ENCODE measurements around the gene RPL28. TPM values are rescaled to one million over a fixed set of nuclear protein-coding genes. Genes with fewer than 3 reads are reported as not detected.
A peak's percentile ranks its signal among the peaks of the same experiment; 100 is the strongest.

RPL28 gene
- total and polyA plus RNA-seq, 2 of the 13 experiments (the other 11 are each of a cell fraction or from before 2014, with no cell fraction given): 105 to 420 TPM

DNA sequence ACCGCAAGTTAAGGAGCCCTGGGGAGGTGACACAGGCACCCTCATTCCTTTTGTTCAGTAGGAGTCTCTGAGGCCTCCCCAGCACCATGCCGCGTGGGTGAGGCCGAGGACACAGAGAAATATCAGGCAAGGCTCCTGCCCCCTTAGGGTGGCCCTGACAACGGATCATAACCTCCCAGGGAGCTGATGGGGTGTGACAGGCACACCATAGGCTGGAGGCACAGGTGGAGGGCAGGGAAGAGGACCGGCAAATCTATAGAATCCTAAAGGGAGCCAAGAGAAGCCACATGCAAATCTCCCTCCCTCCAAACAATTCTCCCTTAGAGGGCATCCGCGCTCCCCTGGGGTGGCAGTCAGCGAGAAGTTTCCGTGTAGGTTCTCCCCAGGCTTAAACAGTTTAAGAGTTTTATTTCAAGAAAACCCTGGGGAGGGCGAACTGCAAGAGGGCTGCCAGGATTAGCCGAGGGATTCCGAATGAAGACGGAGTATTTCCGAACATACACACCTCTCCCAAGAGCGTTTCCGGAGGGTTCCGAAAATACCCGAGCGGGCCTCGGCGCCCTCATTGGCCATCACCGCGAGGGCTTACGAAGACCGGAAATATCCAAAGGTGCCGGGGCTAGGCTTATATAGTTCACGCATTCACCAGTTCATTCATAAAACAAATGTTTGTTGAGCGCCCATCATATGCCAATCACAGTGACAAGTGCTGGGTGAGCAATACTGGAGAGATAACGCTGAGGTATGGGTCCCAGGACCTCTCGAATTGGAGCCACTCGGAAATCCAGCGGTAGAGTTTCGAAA lies 610 bp upstream of the RPL28 start (continued):
- TF ChIP-seq, protein P1, sequence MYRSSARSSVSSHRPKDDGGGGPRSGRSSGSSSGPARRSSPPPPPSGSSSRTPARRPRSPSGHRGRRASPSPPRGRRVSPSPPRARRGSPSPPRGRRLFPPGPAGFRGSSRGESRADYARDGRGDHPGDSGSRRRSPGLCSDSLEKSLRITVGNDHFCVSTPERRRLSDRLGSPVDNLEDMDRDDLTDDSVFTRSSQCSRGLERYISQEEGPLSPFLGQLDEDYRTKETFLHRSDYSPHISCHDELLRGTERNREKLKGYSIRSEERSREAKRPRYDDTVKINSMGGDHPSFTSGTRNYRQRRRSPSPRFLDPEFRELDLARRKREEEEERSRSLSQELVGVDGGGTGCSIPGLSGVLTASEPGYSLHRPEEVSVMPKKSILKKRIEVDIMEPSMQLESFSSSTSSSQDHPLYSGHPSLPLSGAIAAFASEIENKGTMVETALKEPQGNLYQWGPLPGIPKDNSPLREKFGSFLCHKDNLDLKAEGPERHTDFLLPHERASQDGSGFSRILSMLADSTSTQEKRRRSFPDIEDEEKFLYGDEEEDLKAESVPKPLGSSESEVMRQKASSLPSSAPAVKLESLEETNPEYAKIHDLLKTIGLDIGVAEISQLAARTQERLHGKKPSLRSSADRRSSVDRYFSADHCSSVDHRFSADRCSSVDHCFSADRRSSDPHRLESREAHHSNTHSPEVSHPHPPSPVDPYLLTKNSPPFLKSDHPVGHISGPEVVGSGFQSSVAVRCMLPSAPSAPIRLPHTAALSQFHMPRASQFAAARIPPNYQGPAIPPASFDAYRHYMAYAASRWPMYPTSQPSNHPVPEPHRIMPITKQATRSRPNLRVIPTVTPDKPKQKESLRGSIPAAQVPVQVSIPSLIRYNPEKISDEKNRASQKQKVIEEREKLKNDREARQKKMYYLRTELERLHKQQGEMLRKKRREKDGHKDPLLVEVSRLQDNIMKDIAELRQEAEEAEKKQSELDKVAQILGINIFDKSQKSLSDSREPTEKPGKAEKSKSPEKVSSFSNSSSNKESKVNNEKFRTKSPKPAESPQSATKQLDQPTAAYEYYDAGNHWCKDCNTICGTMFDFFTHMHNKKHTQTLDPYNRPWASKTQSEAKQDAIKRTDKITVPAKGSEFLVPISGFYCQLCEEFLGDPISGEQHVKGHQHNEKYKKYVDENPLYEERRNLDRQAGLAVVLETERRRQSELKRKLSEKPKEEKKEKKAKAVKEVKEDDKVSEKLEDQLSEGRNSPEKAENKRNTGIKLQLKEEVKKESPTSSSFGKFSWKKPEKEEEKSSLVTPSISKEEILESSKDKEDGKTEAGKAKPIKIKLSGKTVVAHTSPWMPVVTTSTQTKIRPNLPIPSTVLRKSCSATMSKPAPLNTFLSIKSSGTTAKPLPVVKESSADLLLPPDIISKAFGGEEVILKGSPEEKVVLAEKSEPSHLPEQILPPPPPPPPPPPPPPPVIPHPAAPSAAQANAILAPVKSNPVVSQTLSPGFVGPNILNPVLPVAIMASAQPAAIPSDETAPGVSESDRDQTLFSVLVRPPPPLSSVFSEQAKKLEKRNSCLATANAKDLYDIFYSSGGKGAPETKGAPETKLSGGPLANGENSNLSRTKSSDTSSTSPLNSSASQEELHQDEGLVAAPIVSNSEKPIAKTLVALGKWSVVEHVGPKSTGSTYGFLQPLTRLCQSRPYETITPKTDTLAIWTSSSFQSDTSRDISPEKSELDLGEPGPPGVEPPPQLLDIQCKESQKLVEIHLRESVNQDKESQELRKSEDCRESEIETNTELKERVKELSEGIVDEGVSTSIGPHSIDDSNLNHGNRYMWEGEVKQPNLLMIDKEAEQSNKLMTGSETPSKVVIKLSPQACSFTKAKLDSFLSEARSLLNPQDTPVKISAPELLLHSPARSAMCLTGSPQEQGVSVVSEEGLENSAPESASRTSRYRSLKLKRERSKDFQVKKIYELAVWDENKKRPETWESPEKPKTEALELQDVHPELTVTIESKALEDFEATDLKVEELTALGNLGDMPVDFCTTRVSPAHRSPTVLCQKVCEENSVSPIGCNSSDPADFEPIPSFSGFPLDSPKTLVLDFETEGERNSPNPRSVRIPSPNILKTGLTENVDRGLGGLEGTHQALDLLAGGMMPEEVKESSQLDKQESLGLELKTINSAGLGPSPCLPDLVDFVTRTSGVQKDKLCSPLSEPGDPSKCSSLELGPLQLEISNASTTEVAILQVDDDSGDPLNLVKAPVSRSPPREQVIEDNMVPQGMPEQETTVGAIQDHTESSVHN (CRISPR knock-in tag; IDR thresholded peaks at IDR 0.05): no peak
- no peak for TF ChIP-seq ZNF253 (CRISPR knock-in tag; IDR thresholded peaks at IDR 0.05; ENCODE audit: borderline replicate concordance)
- TF ChIP-seq, protein P2, sequence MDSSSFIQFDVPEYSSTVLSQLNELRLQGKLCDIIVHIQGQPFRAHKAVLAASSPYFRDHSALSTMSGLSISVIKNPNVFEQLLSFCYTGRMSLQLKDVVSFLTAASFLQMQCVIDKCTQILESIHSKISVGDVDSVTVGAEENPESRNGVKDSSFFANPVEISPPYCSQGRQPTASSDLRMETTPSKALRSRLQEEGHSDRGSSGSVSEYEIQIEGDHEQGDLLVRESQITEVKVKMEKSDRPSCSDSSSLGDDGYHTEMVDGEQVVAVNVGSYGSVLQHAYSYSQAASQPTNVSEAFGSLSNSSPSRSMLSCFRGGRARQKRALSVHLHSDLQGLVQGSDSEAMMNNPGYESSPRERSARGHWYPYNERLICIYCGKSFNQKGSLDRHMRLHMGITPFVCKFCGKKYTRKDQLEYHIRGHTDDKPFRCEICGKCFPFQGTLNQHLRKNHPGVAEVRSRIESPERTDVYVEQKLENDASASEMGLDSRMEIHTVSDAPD (CRISPR knock-in tag; IDR thresholded peaks at IDR 0.05): no peak
- no peak for TF ChIP-seq ZNF337 (CRISPR knock-in tag; IDR thresholded peaks at IDR 0.05; ENCODE audit: borderline replicate concordance, low read depth)
- no peak for TF ChIP-seq ZNF720 (CRISPR knock-in tag; IDR thresholded peaks at IDR 0.05)
- no peak for TF ChIP-seq ZNF788 (CRISPR knock-in tag; IDR thresholded peaks at IDR 0.05; ENCODE audit: borderline replicate concordance)
- TF ChIP-seq ONECUT2 (CRISPR knock-in tag; IDR thresholded peaks at IDR 0.05): no peak
- no peak for TF ChIP-seq NR1H2 (CRISPR knock-in tag; IDR thresholded peaks at IDR 0.05; ENCODE audit: borderline replicate concordance, low read depth)
- TF ChIP-seq ZNF883 (CRISPR knock-in tag; IDR thresholded peaks at IDR 0.05; ENCODE audit: not compliant biosample characterization): no peak
- TF ChIP-seq DMAP1 (CRISPR knock-in tag; IDR thresholded peaks at IDR 0.05): peak; percentile 61; the same call in 1 of the 2 replicates
- TF ChIP-seq MIER3 (CRISPR knock-in tag; IDR thresholded peaks at IDR 0.05; ENCODE audit: borderline replicate concordance): no peak
- TF ChIP-seq GLI4 (CRISPR knock-in tag; IDR thresholded peaks at IDR 0.05; ENCODE audit: borderline replicate concordance): no peak
- TF ChIP-seq, protein P3, sequence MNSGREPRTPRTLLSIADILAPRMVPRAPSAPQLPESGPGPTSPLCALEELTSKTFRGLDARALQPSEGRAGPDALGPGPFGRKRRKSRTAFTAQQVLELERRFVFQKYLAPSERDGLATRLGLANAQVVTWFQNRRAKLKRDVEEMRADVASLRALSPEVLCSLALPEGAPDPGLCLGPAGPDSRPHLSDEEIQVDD (CRISPR knock-in tag; IDR thresholded peaks at IDR 0.05; ENCODE audit: borderline replicate concordance): no peak
- no peak for TF ChIP-seq ZFP36 (IDR thresholded peaks at IDR 0.05; ENCODE audit: borderline replicate concordance, low read depth, low read length, partially characterized antibody)
- 0 out of 2 replicates have a peak, but pooled peaks have one; percentile 13 for TF ChIP-seq HOXA5 (CRISPR knock-in tag; IDR thresholded peaks at IDR 0.05)
- no peak for TF ChIP-seq MIER2 (CRISPR knock-in tag; IDR thresholded peaks at IDR 0.05)
- no peak for TF ChIP-seq ZSCAN22 (CRISPR knock-in tag; IDR thresholded peaks at IDR 0.05)

Data from HepG2 (cell line).